Kidney epithelial cell (primary cell): ENCODE results near the gene DCLRE1B. TPM values are rescaled to one million over a fixed set of nuclear protein-coding genes. Genes with fewer than 3 reads are reported as not detected.

Source experiments
- total RNA-seq: library from RNA; depleted of rRNA; stranded (reverse); fragments of >200 nt; gene quantifications from 2 replicates; pipeline ENCODE4 v1.2.3, GENCODE V29; 2015

The DCLRE1B gene
- total RNA-seq, 1 donor from 2014 or later: 7.5 TPM

Other genes starting within 250 kb of the DCLRE1B start
- 22.5 and 33.1 TPM in 2 replicates for gene PHTF1, start 145.8 kb upstream of the DCLRE1B start, total RNA-seq
- gene RSBN1, start 92.8 kb upstream of the DCLRE1B start, total RNA-seq: 9.5 and 10.2 TPM in 2 replicates
- gene PTPN22, start 33.6 kb upstream of the DCLRE1B start, total RNA-seq: not detected in 2 replicates
- under 0.01 and 0.04 TPM in 2 replicates for gene BCL2L15, start 17.7 kb upstream of the DCLRE1B start, total RNA-seq
- 9.2 and 9.7 TPM in 2 replicates for gene AP4B1, start 527 bp upstream of the DCLRE1B start, total RNA-seq
- 25.6 and 26.4 TPM in 2 replicates for gene HIPK1, start 24.0 kb downstream of the DCLRE1B start, total RNA-seq
- gene OLFML3, start 74.1 kb downstream of the DCLRE1B start, total RNA-seq: 0.17 and 1.4 TPM in 2 replicates
- gene SYT6, start 248.5 kb downstream of the DCLRE1B start, total RNA-seq: not detected in 2 replicates